ENCODE data around the gene MRPS12. TPM values are rescaled to one million over a fixed set of nuclear protein-coding genes. Genes with fewer than 3 reads are reported as not detected.
A peak's percentile ranks its signal among the peaks of the same experiment; 100 is the strongest.

Gene MRPS12
- total RNA-seq, 1 donor: 25.7 TPM

GRCh38 chr19:38949580-38950367, 19.0 kb downstream of the MRPS12 start:
- peak; percentile 91 for DNase-seq (ENCODE audit: insufficient read length, low spot score, missing footprints)
- Histone ChIP-seq H3K9me3 (ENCODE audit: low read depth, low read length) (no peaks in the 10 kb centered on the region), H3K4me2 (ENCODE audit: insufficient read depth, low read length) (peak overlapping the region; percentile 65), H3K27me3 (ENCODE audit: insufficient read depth, low read length) (no peaks in the 10 kb centered on the region), H3K4me1 (ENCODE audit: insufficient read depth, low read length) (no peaks in the 10 kb centered on the region), H4K20me1 (ENCODE audit: insufficient read depth, low read length) (peaks cover 3% of the 10 kb centered on the region), H2AFZ (ENCODE audit: low read length) (peak overlapping the region; percentile 47), H3K4me3 (ENCODE audit: insufficient read depth, low read length) (peak overlapping the region; percentile 55), H3K36me3 (ENCODE audit: insufficient read depth, low read length) (peaks cover 2% of the 10 kb centered on the region), H3K79me2 (ENCODE audit: insufficient read depth, low read length) (no peaks in the 10 kb centered on the region), H3K27ac (ENCODE audit: low read depth, low read length) (no peak overlapping the region)
- TF ChIP-seq, protein P1, sequence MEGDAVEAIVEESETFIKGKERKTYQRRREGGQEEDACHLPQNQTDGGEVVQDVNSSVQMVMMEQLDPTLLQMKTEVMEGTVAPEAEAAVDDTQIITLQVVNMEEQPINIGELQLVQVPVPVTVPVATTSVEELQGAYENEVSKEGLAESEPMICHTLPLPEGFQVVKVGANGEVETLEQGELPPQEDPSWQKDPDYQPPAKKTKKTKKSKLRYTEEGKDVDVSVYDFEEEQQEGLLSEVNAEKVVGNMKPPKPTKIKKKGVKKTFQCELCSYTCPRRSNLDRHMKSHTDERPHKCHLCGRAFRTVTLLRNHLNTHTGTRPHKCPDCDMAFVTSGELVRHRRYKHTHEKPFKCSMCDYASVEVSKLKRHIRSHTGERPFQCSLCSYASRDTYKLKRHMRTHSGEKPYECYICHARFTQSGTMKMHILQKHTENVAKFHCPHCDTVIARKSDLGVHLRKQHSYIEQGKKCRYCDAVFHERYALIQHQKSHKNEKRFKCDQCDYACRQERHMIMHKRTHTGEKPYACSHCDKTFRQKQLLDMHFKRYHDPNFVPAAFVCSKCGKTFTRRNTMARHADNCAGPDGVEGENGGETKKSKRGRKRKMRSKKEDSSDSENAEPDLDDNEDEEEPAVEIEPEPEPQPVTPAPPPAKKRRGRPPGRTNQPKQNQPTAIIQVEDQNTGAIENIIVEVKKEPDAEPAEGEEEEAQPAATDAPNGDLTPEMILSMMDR (IDR thresholded peaks at IDR 0.05; ENCODE audit: extremely low read depth, low read depth, low read length): no peak

DNA sequence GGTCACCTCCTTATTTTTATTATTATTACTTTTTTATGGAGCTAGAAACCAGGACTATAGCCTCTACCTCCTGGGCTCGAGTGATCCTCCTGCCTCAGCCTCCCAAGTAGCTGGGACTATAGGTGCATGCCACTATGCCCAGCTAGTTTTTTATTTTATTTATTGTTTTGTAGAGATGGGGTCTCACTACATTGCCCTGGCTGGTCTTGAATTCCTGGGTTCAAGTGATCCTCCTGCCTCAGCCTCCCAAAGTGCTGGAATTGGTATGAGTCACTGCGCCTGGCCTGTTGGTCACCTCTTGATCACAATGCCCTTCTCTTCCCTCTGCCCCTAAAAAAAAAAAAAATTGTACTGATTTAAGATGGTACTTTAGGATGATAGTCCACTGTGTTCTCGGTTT, 20.4 kb downstream of the MRPS12 start:
- no peak overlapping the region for H2AFZ ChIP-seq (ENCODE audit: low read length)
- peaks cover under 1% of the 10 kb centered on the region for H3K36me3 ChIP-seq (ENCODE audit: insufficient read depth, low read length)
- no peaks in the 10 kb centered on the region for H3K27me3 ChIP-seq (ENCODE audit: insufficient read depth, low read length)
- no peak overlapping the region for H3K4me2 ChIP-seq (ENCODE audit: insufficient read depth, low read length)
- H3K79me2 ChIP-seq (ENCODE audit: insufficient read depth, low read length): no peaks in the 10 kb centered on the region
- no peak for DNase-seq (ENCODE audit: insufficient read length, low spot score, missing footprints)
- H3K4me1 ChIP-seq (ENCODE audit: insufficient read depth, low read length): no peaks in the 10 kb centered on the region
- H3K4me3 ChIP-seq (ENCODE audit: insufficient read depth, low read length): no peak overlapping the region
- no peaks in the 10 kb centered on the region for H3K9me3 ChIP-seq (ENCODE audit: low read depth, low read length)
- TF ChIP-seq, protein P1 (IDR thresholded peaks at IDR 0.05; ENCODE audit: extremely low read depth, low read depth, low read length): no peak
- H4K20me1 ChIP-seq (ENCODE audit: insufficient read depth, low read length): peaks cover 3% of the 10 kb centered on the region
- H3K27ac ChIP-seq (ENCODE audit: low read depth, low read length): no peak overlapping the region

- H3K27me3 ChIP-seq (ENCODE audit: insufficient read depth, low read length): no peaks in the 10 kb centered on the region
- no peak overlapping the region for H3K27ac ChIP-seq (ENCODE audit: low read depth, low read length)
- no peak overlapping the region for H3K4me3 ChIP-seq (ENCODE audit: insufficient read depth, low read length)
- TF ChIP-seq, protein P1 (IDR thresholded peaks at IDR 0.05; ENCODE audit: extremely low read depth, low read depth, low read length): peak; percentile 5
- H4K20me1 ChIP-seq (ENCODE audit: insufficient read depth, low read length): peaks cover 3% of the 10 kb centered on the region
- peaks cover 3% of the 10 kb centered on the region for H3K36me3 ChIP-seq (ENCODE audit: insufficient read depth, low read length)
- peak; percentile 32 for DNase-seq (ENCODE audit: insufficient read length, low spot score, missing footprints)
- H3K9me3 ChIP-seq (ENCODE audit: low read depth, low read length): no peaks in the 10 kb centered on the region
- H3K4me1 ChIP-seq (ENCODE audit: insufficient read depth, low read length): no peaks in the 10 kb centered on the region
- no peak overlapping the region for H3K4me2 ChIP-seq (ENCODE audit: insufficient read depth, low read length)
- no peaks in the 10 kb centered on the region for H3K79me2 ChIP-seq (ENCODE audit: insufficient read depth, low read length)
- H2AFZ ChIP-seq (ENCODE audit: low read length): no peak overlapping the region
Observed at GRCh38 chr19:38952395-38953165, 21.8 kb downstream of the MRPS12 start.

DNA sequence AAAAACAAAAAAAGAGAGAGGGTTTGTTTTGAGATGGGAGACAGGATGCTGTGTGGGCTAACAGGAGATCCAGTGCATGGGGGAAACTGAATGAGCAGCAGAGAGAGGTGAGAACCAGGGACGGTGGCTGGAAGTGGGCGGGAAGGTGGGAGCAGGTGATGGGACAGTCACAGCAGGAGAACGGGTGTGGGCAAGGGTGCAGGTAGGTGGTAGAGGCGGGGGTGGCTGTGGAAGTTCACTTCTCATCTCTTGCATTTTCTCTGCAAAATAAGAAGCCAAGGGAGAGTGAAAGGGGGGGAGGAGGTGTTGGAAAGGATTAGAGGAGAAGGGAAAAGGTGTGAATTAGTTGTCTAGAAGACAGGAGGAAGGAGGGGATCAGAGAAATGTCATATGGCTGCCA, 22.9 kb downstream of the MRPS12 start:
- TF ChIP-seq, protein P1 (IDR thresholded peaks at IDR 0.05; ENCODE audit: extremely low read depth, low read depth, low read length): no peak
- Histone ChIP-seq H3K4me2 (ENCODE audit: insufficient read depth, low read length) (no peak overlapping the region), H3K27me3 (ENCODE audit: insufficient read depth, low read length) (no peaks in the 10 kb centered on the region), H2AFZ (ENCODE audit: low read length) (no peak overlapping the region), H3K79me2 (ENCODE audit: insufficient read depth, low read length) (no peaks in the 10 kb centered on the region), H3K4me1 (ENCODE audit: insufficient read depth, low read length) (no peaks in the 10 kb centered on the region), H3K36me3 (ENCODE audit: insufficient read depth, low read length) (peaks cover 3% of the 10 kb centered on the region), H4K20me1 (ENCODE audit: insufficient read depth, low read length) (peaks cover 3% of the 10 kb centered on the region), H3K27ac (ENCODE audit: low read depth, low read length) (no peak overlapping the region), H3K9me3 (ENCODE audit: low read depth, low read length) (no peaks in the 10 kb centered on the region), H3K4me3 (ENCODE audit: insufficient read depth, low read length) (no peak overlapping the region)
- DNase-seq (ENCODE audit: insufficient read length, low spot score, missing footprints): no peak

All from osteoblast (primary cell).